Measurements from ENCODE around the gene MFSD11.
"Not testable (repeated sequence)": the region's sequence is repeated elsewhere in the genome, so short reads cannot be mapped to it uniquely, and the experiment has no call there.

Gene MFSD11
- 19.2 to 66.0 (median 28.0) reads per million in 9 experiments for total RNA-seq

DNA sequence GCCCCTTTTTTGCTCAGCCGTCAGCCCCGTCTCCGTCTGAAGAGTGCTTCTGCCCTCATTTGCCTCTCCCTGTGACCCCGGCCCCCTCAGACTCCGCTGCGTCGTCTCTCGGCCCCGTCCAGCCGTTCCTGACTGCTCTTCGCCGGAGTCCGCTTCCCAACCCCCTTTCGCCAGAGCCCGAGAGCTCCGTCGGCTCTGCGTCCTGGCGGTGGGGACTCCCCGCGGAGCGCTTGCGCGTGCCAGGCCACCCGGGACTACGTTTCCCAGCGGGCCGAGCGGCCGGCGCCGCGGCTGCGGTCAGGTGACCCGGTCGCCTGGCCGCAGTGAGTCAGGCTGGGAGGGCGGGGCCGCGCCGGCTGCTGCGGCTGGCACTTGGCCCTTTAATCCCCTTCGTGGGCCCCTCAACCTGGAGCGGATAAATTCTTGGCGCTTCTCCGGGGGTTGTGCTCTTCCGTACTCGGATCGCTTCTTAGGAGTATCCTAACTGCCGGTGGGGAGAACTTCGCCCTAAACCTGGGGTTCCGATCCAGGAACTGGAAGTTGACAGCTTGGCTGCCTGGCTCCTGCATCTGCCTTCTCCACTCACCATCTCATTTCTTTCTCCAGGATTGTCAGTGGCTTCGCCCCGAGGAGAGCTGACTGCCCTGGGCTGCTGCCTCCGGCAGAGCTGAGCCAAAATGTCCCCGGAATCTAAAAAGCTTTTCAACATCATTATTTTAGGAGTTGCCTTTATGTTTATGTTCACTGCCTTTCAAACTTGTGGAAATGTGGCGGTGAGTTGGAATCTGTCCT is at the start of gene MFSD11:
Gene MFSD11 (plus strand): TSS at position 444 of the 792 bp plus-strand sequence. CDS start 234 bp downstream, at position 678.
- peak; percentile 69 for ATAC-seq (replicated peaks)
- Mint-ChIP-seq H3K4me3 (peak within 1 kb of the TSS; percentile 96 to 97), H3K4me1 (ENCODE audit: low read depth in 2 of 2) (peaks cover 40 to 42% of the 10 kb centered on the region in 2 donors), H3K27ac (peak within 1 kb of the TSS; percentile 98 to 99), H3K9me3 (no peaks in the 10 kb centered on the region), H3K27me3 (no peaks in the 10 kb centered on the region), H3K36me3 (ENCODE audit: insufficient read depth) (peaks cover 73% of the 10 kb centered on the region)
- peak; percentile 88 to 93 (median 91) for DNase-seq

DNA sequence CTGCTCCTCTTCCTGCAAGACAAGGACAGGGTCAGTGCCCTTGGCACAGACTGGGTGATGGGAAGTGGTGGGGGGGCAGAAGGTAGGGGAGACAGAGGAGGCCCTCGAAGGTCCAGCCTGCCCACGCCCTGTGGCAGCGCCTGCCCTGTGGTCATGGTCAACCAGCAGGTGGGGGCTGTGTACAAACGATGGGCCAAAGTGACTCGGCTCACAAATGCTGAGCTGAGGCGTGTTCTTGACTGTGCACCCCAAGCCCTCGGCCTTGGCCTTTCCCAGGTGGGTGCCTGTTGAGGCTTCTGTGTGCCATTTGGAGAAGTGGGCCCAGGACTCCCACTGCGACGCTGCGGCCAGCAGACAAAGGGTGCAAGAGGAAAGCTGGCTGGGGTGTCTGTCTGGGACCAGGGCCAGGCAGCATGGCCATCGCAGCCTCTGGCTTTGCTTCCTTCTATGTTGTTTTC is 49.7 kb upstream of the MFSD11 start:
- Mint-ChIP-seq H3K9me3 (no peaks in the 10 kb centered on the region), H3K4me3 (no peak overlapping the region), H3K4me1 (ENCODE audit: low read depth in 2 of 2) (peaks cover 0 to 2% of the 10 kb centered on the region in 2 donors), H3K27me3 (no peaks in the 10 kb centered on the region), H3K36me3 (ENCODE audit: insufficient read depth) (peaks cover 9% of the 10 kb centered on the region), H3K27ac (peak overlapping the region in 1 of 2 donors; percentile 44)
- ATAC-seq (replicated peaks) (no peak), DNase-seq (no peak)

DNA sequence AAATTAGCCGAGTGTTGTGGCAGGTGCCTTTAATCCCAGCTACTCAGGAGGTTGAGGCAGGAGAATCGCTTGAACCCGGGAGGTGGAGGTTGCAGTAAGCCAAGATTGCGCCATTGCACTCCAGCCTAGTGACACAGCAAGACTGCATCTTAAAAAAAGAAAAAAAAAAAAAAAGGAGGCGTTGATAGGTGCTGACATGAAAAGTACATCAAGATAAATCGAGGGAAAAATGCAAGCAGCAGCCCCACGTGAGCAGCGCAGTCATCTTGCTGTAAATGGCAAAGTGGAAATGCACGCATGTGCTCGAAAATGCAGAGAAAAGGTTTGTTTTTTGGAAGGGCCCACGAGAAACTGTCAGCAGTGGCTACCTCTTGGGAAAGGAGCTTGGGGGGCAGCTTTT is 48.1 kb upstream of the MFSD11 start:
- Mint-ChIP-seq H3K4me3 (no peak overlapping the region), H3K4me1 (ENCODE audit: low read depth in 2 of 2) (no peaks in the 10 kb centered on the region), H3K9me3 (no peaks in the 10 kb centered on the region), H3K27ac (no peak overlapping the region), H3K36me3 (ENCODE audit: insufficient read depth) (peaks cover 10% of the 10 kb centered on the region), H3K27me3 (no peaks in the 10 kb centered on the region)
- DNase-seq (no peak), ATAC-seq (replicated peaks) (no peak)

GRCh38 chr17:76690596-76691280 is 47.2 kb upstream of the MFSD11 start:
- DNase-seq = no peak
- ATAC-seq (replicated peaks) = no peak
- no peaks in the 10 kb centered on the region for H3K9me3 Mint-ChIP-seq

DNA sequence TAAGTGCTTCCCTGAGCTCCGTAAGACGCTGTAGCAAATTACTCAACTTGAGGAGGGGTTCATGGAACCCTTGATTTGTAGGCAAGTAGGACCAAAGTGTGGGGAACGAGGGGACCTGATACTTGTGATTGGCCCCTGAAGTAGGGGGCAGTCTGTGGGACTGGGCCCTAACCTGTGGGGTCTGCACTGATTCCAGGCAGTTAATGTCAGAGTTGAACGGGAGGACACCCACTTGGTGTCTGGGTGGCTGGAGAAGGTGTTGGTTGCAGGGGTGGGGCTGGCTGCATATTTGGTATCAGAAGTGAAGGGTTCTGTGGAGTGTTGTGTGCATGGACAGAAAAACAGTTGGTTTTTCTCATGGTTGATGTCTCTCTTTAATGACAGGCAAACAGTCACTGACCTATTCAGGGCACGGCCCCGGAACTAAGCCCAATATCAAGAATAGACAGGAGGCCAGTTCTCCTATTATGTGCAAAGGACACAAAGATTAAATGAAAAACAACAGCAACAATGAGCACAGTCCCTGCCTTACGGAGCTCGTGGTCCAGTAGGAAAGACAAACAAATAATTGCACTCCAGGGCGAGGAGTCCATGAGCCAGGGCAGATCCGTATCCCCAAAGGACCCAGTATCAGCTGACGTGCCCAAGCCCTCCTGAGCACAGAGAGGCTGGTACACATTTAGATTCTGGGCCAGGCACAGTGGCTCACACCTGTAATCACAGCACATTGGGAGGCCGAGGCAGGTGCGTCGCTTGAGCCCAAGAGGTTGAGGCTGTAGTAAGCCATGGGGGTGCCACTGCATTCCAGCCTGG is 46.3 kb upstream of the MFSD11 start:
- peaks cover 4 to 8% of the 10 kb centered on the region in 2 donors for H3K4me1 Mint-ChIP-seq (ENCODE audit: low read depth in 2 of 2)
- DNase-seq = no peak
- H3K27me3 Mint-ChIP-seq = no peaks in the 10 kb centered on the region
- ATAC-seq (replicated peaks) = no peak
- H3K27ac Mint-ChIP-seq = no peak overlapping the region
- no peaks in the 10 kb centered on the region for H3K9me3 Mint-ChIP-seq
- no peak overlapping the region for H3K4me3 Mint-ChIP-seq
- peaks cover 6% of the 10 kb centered on the region for H3K36me3 Mint-ChIP-seq (ENCODE audit: insufficient read depth)

More at GRCh38 chr17:76690596-76691280, 47.2 kb upstream of the MFSD11 start:
- Mint-ChIP-seq H3K4me3 (no peak overlapping the region), H3K4me1 (ENCODE audit: low read depth in 2 of 2) (peaks cover 0 to 4% of the 10 kb centered on the region in 2 donors), H3K27ac (no peak overlapping the region), H3K27me3 (no peaks in the 10 kb centered on the region), H3K36me3 (ENCODE audit: insufficient read depth) (peaks cover 6% of the 10 kb centered on the region)

DNA sequence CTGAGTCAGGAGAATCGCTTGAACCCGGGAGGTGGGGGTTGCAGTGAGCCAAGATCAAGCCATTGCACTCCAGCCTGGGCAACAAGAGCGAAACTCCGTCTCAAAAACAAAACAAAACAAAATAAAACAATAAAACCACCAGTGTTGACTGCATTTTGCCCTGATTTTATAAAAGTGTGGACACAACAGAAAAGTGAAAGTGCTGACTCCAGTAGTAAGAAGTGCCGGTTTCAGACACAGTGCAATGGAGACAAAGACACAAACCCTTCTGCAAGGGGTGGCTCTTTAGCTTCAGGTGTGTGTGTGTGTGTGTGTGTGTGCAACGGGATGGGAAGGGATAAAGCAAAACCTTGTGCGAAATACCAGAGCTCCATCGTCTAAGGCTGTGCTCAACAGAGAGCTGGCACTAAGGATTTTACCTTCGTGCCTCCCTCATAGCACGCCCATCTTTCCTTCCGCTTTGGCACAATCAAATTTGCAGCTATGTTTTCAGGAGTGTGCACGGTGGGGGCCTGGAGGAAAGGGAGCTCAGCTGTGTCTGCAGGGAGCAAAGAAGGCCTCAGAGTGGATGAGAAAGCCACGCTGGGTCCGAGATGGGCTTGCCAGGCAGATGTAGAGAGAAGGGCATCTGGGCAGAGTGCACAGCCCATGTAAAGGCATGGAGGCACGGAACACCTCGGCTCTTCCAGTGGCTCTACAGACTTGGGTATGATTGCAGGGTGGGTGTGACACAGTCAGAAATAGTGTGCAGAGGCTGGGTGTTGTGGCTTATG is 42.7 kb upstream of the MFSD11 start:
- no peaks in the 10 kb centered on the region for H3K27me3 Mint-ChIP-seq
- ATAC-seq (replicated peaks) = no peak
- H3K4me1 Mint-ChIP-seq (ENCODE audit: low read depth in 2 of 2) = peaks cover 12 to 23% of the 10 kb centered on the region in 2 donors
- H3K36me3 Mint-ChIP-seq (ENCODE audit: insufficient read depth) = peaks cover 6% of the 10 kb centered on the region
- H3K9me3 Mint-ChIP-seq = no peaks in the 10 kb centered on the region
- peak overlapping the region in 1 of 2 donors; percentile 60 for H3K27ac Mint-ChIP-seq
- peak overlapping the region in 1 of 2 donors; percentile 29 for H3K4me3 Mint-ChIP-seq
- DNase-seq = no peak

GRCh38 chr17:76696763-76697701 is 40.9 kb upstream of the MFSD11 start:
- Mint-ChIP-seq H3K27me3 (no peaks in the 10 kb centered on the region), H3K4me1 (ENCODE audit: low read depth in 2 of 2) (peaks cover 27 to 30% of the 10 kb centered on the region in 2 donors), H3K27ac (peak overlapping the region; percentile 64 to 68), H3K4me3 (peak overlapping the region in 1 of 2 donors; percentile 10), H3K9me3 (no peaks in the 10 kb centered on the region), H3K36me3 (ENCODE audit: insufficient read depth) (peaks cover 3% of the 10 kb centered on the region)
- no peak for ATAC-seq (replicated peaks)
- DNase-seq = no peak

- Mint-ChIP-seq H3K27me3 (no peaks in the 10 kb centered on the region), H3K36me3 (ENCODE audit: insufficient read depth) (peaks cover 3% of the 10 kb centered on the region), H3K9me3 (no peaks in the 10 kb centered on the region), H3K27ac (peak overlapping the region; percentile 60 to 64), H3K4me3 (no peak overlapping the region), H3K4me1 (ENCODE audit: low read depth in 2 of 2) (peaks cover 27 to 30% of the 10 kb centered on the region in 2 donors)
- DNase-seq = no peak
- ATAC-seq (replicated peaks) = no peak
These were observed 40.0 kb upstream of the MFSD11 start for GRCh38 chr17:76697702-76698465.

GRCh38 chr17:76698466-76698977 is 39.4 kb upstream of the MFSD11 start:
- DNase-seq; ATAC-seq (replicated peaks); H3K27me3 Mint-ChIP-seq; H3K36me3 Mint-ChIP-seq (ENCODE audit: insufficient read depth); H3K9me3 Mint-ChIP-seq; H3K4me3 Mint-ChIP-seq: not testable (repeated sequence)
- Mint-ChIP-seq H3K27ac (peak overlapping the region; percentile 60 to 81), H3K4me1 (ENCODE audit: low read depth in 2 of 2) (peaks cover 27 to 30% of the 10 kb centered on the region in 2 donors)

- Mint-ChIP-seq H3K4me3 (peak overlapping the region; percentile 64 to 70), H3K27me3 (no peaks in the 10 kb centered on the region), H3K36me3 (ENCODE audit: insufficient read depth) (no peaks in the 10 kb centered on the region), H3K9me3 (no peaks in the 10 kb centered on the region), H3K27ac (peak overlapping the region; percentile 81 to 92), H3K4me1 (ENCODE audit: low read depth in 2 of 2) (peaks cover 27 to 29% of the 10 kb centered on the region in 2 donors)
- ATAC-seq (replicated peaks) (no peak), DNase-seq (no peak)
These were observed 37.7 kb upstream of the MFSD11 start for GRCh38 chr17:76700270-76700616.

Measured in effector memory CD8-positive, alpha-beta T cell (primary cell).